HG03066 (cell line): Measurements from ENCODE around the gene RHEB.

Experiments
- ATAC-seq: cut with Tn5 transposase; IDR thresholded peaks from one replicate; pipeline ENCODE4 v1.9.1; 2021; ENCODE audit warnings: low read depth; ENCODE audit not compliant: unreplicated experiment

RHEB gene

GRCh38 chr7:151423226-151423625 is 96.5 kb downstream of the RHEB start:
- no peak for ATAC-seq

- no peak for ATAC-seq
Measured at GRCh38 chr7:151422212-151422611, 97.5 kb downstream of the RHEB start.

GRCh38 chr7:151420144-151420543 is 99.6 kb downstream of the RHEB start:
- no peak for ATAC-seq

- ATAC-seq: no peak
Measured at GRCh38 chr7:151416941-151417315, 102.8 kb downstream of the RHEB start.

- no peak for ATAC-seq
Measured at GRCh38 chr7:151416112-151416940, 103.4 kb downstream of the RHEB start.
